Neural cell (in vitro differentiated cells): ENCODE data around the gene HLTF. TPM values are rescaled to one million over a fixed set of nuclear protein-coding genes. Genes with fewer than 3 reads are reported as not detected.

ENCODE experiments used
- H2AFZ ChIP-seq: fragments of 200-600, 300-800 bp; sonication (generic), shearing (Covaris generic); 2 replicates; pipeline ENCODE4 v1.6.0; 2014; ENCODE audit warnings: low read depth, mild to moderate bottlenecking, antibody characterized with exemption, low read length, moderate library complexity
- H3F3A ChIP-seq: fragments of 200-600 bp; shearing (Covaris generic); 2 replicates; pipeline ENCODE4 v1.6.1; 2016; ENCODE audit warnings: mild to moderate bottlenecking, moderate library complexity, mixed read lengths, antibody characterized with exemption, low read length; ENCODE audit not compliant: insufficient read depth, poor library complexity, severe bottlenecking
- H3K27ac ChIP-seq: fragments of 200-600, 300-800 bp; sonication (generic), shearing (Covaris generic); 2 replicates; pipeline ENCODE4 v1.5.1; 2014; ENCODE audit warnings: mild to moderate bottlenecking, low read length, moderate library complexity
- H3K27me3 ChIP-seq: fragments of 300-800, 200-600 bp; sonication (generic), shearing (Covaris generic); 2 replicates; pipeline ENCODE4 v1.6.0; 2014; ENCODE audit warnings: mild to moderate bottlenecking, low read depth, low read length, moderate library complexity; ENCODE audit not compliant: insufficient read depth
- H3K36me3 ChIP-seq: fragments of 300-800, 200-600 bp; sonication (generic), shearing (Covaris generic); 2 replicates; pipeline ENCODE4 v1.5.1; 2014; ENCODE audit warnings: mild to moderate bottlenecking, antibody characterized with exemption, low read length, moderate library complexity; ENCODE audit not compliant: insufficient read depth
- H3K4me2 ChIP-seq: fragments of 300-800, 200-600 bp; sonication (generic), shearing (Covaris generic); 2 replicates; pipeline ENCODE4 v1.6.0; 2014; ENCODE audit warnings: mild to moderate bottlenecking, low read length
- H3K4me3 ChIP-seq: fragments of 300-800, 200-600 bp; sonication (generic), shearing (Covaris generic); 2 replicates; pipeline ENCODE4 v1.5.1; 2014; ENCODE audit warnings: mild to moderate bottlenecking, low read length, moderate library complexity
- H3K79me2 ChIP-seq: fragments of 200-600 bp; shearing (Covaris generic); replicated peaks from 2 replicates; pipeline ENCODE4 v1.6.0; 2014; ENCODE audit warnings: mild to moderate bottlenecking, low read length, moderate library complexity; ENCODE audit not compliant: insufficient read depth
- H3K9ac ChIP-seq: fragments of 300-800, 200-600 bp; sonication (generic), shearing (Covaris generic); 2 replicates; pipeline ENCODE4 v1.6.1; 2016; ENCODE audit warnings: mild to moderate bottlenecking, low read length, mixed read lengths
- H3K9me2 ChIP-seq: fragments of 200-600 bp; shearing (Covaris generic); 2 replicates; pipeline ENCODE4 v1.6.1; 2016; ENCODE audit warnings: mild to moderate bottlenecking, low read length, mixed read lengths; ENCODE audit not compliant: insufficient read depth
- H3K9me3 ChIP-seq: fragments of 200-600, 300-800 bp; sonication (generic), shearing (Covaris generic); 2 replicates; pipeline ENCODE4 v1.6.1; 2016; ENCODE audit warnings: mild to moderate bottlenecking, mixed run types, low read length, moderate library complexity, mixed read lengths
- H4K20me1 ChIP-seq: fragments of 200-600 bp; shearing (Covaris generic); 2 replicates; pipeline ENCODE4 v1.6.1; 2016; ENCODE audit warnings: mild to moderate bottlenecking, mixed run types; ENCODE audit not compliant: insufficient read depth
- EP300 ChIP-seq: fragments of 450-650 bp; conservative IDR thresholded peaks from 2 replicates; pipeline ENCODE4 v1.6.1; 2014; ENCODE audit warnings: antibody characterized with exemption, mild to moderate bottlenecking, moderate library complexity; ENCODE audit not compliant: poor library complexity, severe bottlenecking
- EZH2 ChIP-seq: fragments of 200-600, 300-800 bp; shearing (Covaris generic), sonication (generic); IDR thresholded peaks from 2 replicates; pipeline ENCODE4 v1.6.1; 2014; ENCODE audit warnings: antibody characterized with exemption, low read length, borderline replicate concordance, mild to moderate bottlenecking; ENCODE audit not compliant: insufficient read depth, poor library complexity, severe bottlenecking
- POLR2AphosphoS5 ChIP-seq: IDR thresholded peaks from 2 replicates; pipeline ENCODE4 v1.6.1; 2012
- RAD21 ChIP-seq: fragments of 450-650 bp; conservative IDR thresholded peaks from 2 replicates; pipeline ENCODE4 v1.6.1; 2014; ENCODE audit warnings: antibody characterized with exemption, mild to moderate bottlenecking, moderate library complexity
- TAF1 ChIP-seq: IDR thresholded peaks from 2 replicates; pipeline ENCODE4 v1.6.1; 2012; ENCODE audit warnings: low read depth
- polyA plus RNA-seq: library from polyadenylated mRNA; depleted of rRNA; stranded (reverse); fragments of >200 nt; gene quantifications from 2 replicates; pipeline ENCODE4 v1.2.3, GENCODE V29; 2014
- TF ChIP-seq, protein P1 (sequence below): IDR thresholded peaks from 2 replicates; pipeline ENCODE4 v1.6.1; 2012; ENCODE audit warnings: borderline replicate concordance

Gene HLTF
- polyA plus RNA-seq, 1 donor from 2014 or later = 164 TPM

DNA sequence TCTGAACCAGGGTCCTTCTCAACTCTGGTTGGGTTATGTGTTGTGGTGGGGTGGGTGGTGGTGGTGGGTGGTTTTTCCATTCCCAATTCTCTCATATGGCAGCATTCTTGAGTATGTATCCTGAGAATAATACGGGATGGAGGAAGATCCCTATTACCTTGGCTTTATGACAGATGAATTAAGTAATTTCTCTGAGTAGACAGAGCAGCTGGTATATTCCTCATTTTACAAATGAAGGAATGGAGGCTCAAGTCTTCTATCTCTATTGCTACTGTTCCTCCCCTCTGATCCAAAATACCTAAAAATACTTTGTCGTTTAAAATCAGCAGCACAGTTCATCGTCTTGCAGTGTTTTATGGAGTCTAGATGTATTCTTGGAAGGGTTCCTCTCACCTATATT is 84.6 kb downstream of the HLTF start:
- no peaks in the 10 kb centered on the region for H3K9me3 ChIP-seq
- H3K27ac ChIP-seq = no peak overlapping the region
- H3K4me3 ChIP-seq = no peak overlapping the region
- H3K9me2 ChIP-seq = no peaks in the 10 kb centered on the region
- H3K36me3 ChIP-seq = no peaks in the 10 kb centered on the region
- no peaks in the 10 kb centered on the region for H3F3A ChIP-seq
- H3K27me3 ChIP-seq = no peaks in the 10 kb centered on the region
- H3K79me2 ChIP-seq = no peaks in the 10 kb centered on the region
- no peak overlapping the region for H3K9ac ChIP-seq
- no peak for TF ChIP-seq TAF1
- no peak for TF ChIP-seq POLR2AphosphoS5
- no peak for TF ChIP-seq EP300
- TF ChIP-seq RAD21 = no peak
- TF ChIP-seq EZH2 = no peak
- TF ChIP-seq, protein P1, sequence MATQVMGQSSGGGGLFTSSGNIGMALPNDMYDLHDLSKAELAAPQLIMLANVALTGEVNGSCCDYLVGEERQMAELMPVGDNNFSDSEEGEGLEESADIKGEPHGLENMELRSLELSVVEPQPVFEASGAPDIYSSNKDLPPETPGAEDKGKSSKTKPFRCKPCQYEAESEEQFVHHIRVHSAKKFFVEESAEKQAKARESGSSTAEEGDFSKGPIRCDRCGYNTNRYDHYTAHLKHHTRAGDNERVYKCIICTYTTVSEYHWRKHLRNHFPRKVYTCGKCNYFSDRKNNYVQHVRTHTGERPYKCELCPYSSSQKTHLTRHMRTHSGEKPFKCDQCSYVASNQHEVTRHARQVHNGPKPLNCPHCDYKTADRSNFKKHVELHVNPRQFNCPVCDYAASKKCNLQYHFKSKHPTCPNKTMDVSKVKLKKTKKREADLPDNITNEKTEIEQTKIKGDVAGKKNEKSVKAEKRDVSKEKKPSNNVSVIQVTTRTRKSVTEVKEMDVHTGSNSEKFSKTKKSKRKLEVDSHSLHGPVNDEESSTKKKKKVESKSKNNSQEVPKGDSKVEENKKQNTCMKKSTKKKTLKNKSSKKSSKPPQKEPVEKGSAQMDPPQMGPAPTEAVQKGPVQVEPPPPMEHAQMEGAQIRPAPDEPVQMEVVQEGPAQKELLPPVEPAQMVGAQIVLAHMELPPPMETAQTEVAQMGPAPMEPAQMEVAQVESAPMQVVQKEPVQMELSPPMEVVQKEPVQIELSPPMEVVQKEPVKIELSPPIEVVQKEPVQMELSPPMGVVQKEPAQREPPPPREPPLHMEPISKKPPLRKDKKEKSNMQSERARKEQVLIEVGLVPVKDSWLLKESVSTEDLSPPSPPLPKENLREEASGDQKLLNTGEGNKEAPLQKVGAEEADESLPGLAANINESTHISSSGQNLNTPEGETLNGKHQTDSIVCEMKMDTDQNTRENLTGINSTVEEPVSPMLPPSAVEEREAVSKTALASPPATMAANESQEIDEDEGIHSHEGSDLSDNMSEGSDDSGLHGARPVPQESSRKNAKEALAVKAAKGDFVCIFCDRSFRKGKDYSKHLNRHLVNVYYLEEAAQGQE = no peak
- H4K20me1 ChIP-seq = no peaks in the 10 kb centered on the region
- no peak overlapping the region for H2AFZ ChIP-seq
- no peak overlapping the region for H3K4me2 ChIP-seq

DNA sequence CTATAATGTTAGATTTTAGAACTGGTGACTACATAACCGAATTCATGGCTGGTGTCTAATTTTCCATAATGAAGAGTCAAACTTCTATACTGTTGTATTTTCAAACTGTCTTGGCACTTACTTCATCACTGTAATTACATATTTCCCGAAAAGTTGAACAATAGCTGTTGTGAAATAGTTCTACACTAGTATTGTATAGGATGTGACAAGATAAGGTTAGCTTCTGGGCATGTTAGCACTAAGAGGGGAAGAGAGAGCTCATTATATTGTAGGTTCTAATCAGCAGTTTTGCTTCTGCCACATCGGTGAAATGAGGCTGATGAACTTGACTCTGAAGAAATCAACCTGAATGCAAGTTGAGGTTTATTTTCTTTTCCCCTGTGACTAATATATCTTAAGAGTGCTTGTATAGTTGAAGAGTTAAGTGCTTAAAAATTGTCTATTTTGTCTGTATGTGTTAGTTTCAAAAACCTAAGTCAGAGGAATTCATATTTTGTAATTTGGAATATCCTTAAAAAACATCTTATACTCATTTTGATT is 86.1 kb downstream of the HLTF start:
- TF ChIP-seq EZH2 (no peak), TAF1 (no peak)
- H3K27ac ChIP-seq = no peak overlapping the region
- H3K4me3 ChIP-seq = no peak overlapping the region
- H3K9ac ChIP-seq = no peak overlapping the region
- H3K36me3 ChIP-seq = no peaks in the 10 kb centered on the region
- no peaks in the 10 kb centered on the region for H4K20me1 ChIP-seq
- H3K4me2 ChIP-seq = no peak overlapping the region
- H3K9me3 ChIP-seq = no peaks in the 10 kb centered on the region
- H3K9me2 ChIP-seq = no peaks in the 10 kb centered on the region
- no peaks in the 10 kb centered on the region for H3F3A ChIP-seq
- no peaks in the 10 kb centered on the region for H3K27me3 ChIP-seq
- H2AFZ ChIP-seq = no peak overlapping the region
- H3K79me2 ChIP-seq = no peaks in the 10 kb centered on the region

DNA sequence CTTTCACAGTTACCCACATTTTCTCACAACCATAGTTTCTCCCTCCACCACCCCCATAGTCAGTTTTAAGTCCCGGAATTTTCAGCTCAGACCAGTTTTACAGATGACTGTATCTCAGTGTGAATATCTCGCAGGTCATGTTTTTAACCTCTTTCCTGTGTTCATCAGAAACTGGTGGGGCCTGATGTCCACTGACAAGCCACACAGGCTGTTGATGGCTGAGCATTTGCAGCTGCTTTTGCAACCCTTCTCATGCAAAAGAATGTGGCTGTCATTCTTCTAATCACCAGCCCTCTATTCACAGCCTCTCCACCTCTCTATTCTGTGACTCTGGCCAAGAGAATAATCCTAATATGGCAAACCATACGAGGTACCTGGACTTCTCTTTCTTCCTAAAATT is 86.5 kb downstream of the HLTF start:
- no peaks in the 10 kb centered on the region for H3K27me3 ChIP-seq
- TF ChIP-seq TAF1 = no peak
- no peaks in the 10 kb centered on the region for H4K20me1 ChIP-seq
- no peak overlapping the region for H3K27ac ChIP-seq
- no peak overlapping the region for H3K9ac ChIP-seq
- H3K36me3 ChIP-seq = no peaks in the 10 kb centered on the region
- H3K4me2 ChIP-seq = no peak overlapping the region
- H3K9me3 ChIP-seq = no peaks in the 10 kb centered on the region
- H2AFZ ChIP-seq = no peak overlapping the region
- no peaks in the 10 kb centered on the region for H3K9me2 ChIP-seq
- H3F3A ChIP-seq = no peaks in the 10 kb centered on the region
- H3K79me2 ChIP-seq = no peaks in the 10 kb centered on the region
- H3K4me3 ChIP-seq = no peak overlapping the region
